ENCODE results near the gene ZNF205. TPM values are rescaled to one million over a fixed set of nuclear protein-coding genes. Genes with fewer than 3 reads are reported as not detected.
"Not testable (repeated sequence)": the region's sequence is repeated elsewhere in the genome, so short reads cannot be mapped to it uniquely, and the experiment has no call there.

Gene ZNF205
- total RNA-seq, 1 donor from 2014 or later: 12.3 TPM

- ATAC-seq: no peak
- DNase-seq (ENCODE audit: low spot score): no peak
- intact Hi-C loops (cut with DNase I): no loop called here
Observed at GRCh38 chr16:3121851-3122467, 9.6 kb downstream of the ZNF205 start.

GRCh38 chr16:3122926-3123570 is 10.7 kb downstream of the ZNF205 start:
- ATAC-seq (no peak), DNase-seq (ENCODE audit: low spot score) (no peak)
- intact Hi-C loops (cut with DNase I): no loop called here

GRCh38 chr16:3123986-3124886 is 11.8 kb downstream of the ZNF205 start:
- peak; percentile 99 for ATAC-seq
- intact Hi-C loops (cut with DNase I): no loop called here

GRCh38 chr16:3127745-3128144 is 15.4 kb downstream of the ZNF205 start:
- no peak for ATAC-seq
- intact Hi-C loops (cut with DNase I): no loop called here
- no peak for DNase-seq (ENCODE audit: low spot score)

More at GRCh38 chr16:3123986-3124886, 11.8 kb downstream of the ZNF205 start:
- peak; percentile 98 for DNase-seq (ENCODE audit: low spot score)

- intact Hi-C loops (cut with DNase I): no loop called here
- DNase-seq (ENCODE audit: low spot score) (peak; percentile 77), ATAC-seq (peak; percentile 77)
Observed at GRCh38 chr16:3129137-3130131, 17.0 kb downstream of the ZNF205 start.

- DNase-seq (ENCODE audit: low spot score): no peak
- intact Hi-C loops (cut with DNase I): no loop called here
- ATAC-seq: no peak
Observed at GRCh38 chr16:3131755-3132377, 19.5 kb downstream of the ZNF205 start.

- ATAC-seq (no peak), DNase-seq (ENCODE audit: low spot score) (no peak)
- intact Hi-C loops (cut with DNase I): no loop called here
Observed at GRCh38 chr16:3133844-3134243, 21.5 kb downstream of the ZNF205 start.

GRCh38 chr16:3134338-3135125 is 22.1 kb downstream of the ZNF205 start, which contains the start of gene ZNF213:
Gene ZNF213, plus strand, starts transcription at chr16:3135029. Its CDS starts 2,252 bp downstream, at chr16:3137281.
- DNase-seq (ENCODE audit: low spot score) (peak; percentile 95), ATAC-seq (peak; percentile 98)
- intact Hi-C loops (cut with DNase I): no loop called here

GRCh38 chr16:3135126-3135715 is 22.8 kb downstream of the ZNF205 start:
- no peak for DNase-seq (ENCODE audit: low spot score)
- ATAC-seq: no peak
- intact Hi-C loops (cut with DNase I): no loop called here

- DNase-seq (ENCODE audit: low spot score) (no peak), ATAC-seq (no peak)
- intact Hi-C loops (cut with DNase I): no loop called here
Observed at GRCh38 chr16:3137267-3137666, 24.9 kb downstream of the ZNF205 start.

GRCh38 chr16:3138342-3138741 is 26.0 kb downstream of the ZNF205 start:
- intact Hi-C loops (cut with DNase I): no loop called here
- ATAC-seq: no peak
- no peak for DNase-seq (ENCODE audit: low spot score)

GRCh38 chr16:3138823-3139426 is 26.5 kb downstream of the ZNF205 start:
- no peak for DNase-seq (ENCODE audit: low spot score)
- intact Hi-C loops (cut with DNase I): no loop called here
- ATAC-seq: no peak

GRCh38 chr16:3139561-3139960 is 27.2 kb downstream of the ZNF205 start:
- intact Hi-C loops (cut with DNase I); DNase-seq (ENCODE audit: low spot score); ATAC-seq: not testable (repeated sequence)

GRCh38 chr16:3140603-3141427 is 28.4 kb downstream of the ZNF205 start:
- no peak for ATAC-seq
- DNase-seq (ENCODE audit: low spot score): no peak
- intact Hi-C loops (cut with DNase I): no loop called here

- intact Hi-C loops (cut with DNase I): no loop called here
- DNase-seq (ENCODE audit: low spot score) (no peak), ATAC-seq (no peak)
Observed at GRCh38 chr16:3141781-3142311, 29.5 kb downstream of the ZNF205 start.

- ATAC-seq (no peak), DNase-seq (ENCODE audit: low spot score) (no peak)
- intact Hi-C loops (cut with DNase I): no loop called here
Observed at GRCh38 chr16:3142327-3142726, 29.9 kb downstream of the ZNF205 start.
